ENCODE results near the gene FRMD4B. TPM values are rescaled to one million over a fixed set of nuclear protein-coding genes. Genes with fewer than 3 reads are reported as not detected.

Gene FRMD4B
- total RNA-seq, 1 experiment from 2014 or later: 4.2 TPM

- no peak for DNase-seq (ENCODE audit: low spot score)
These were observed 182.1 kb downstream of the FRMD4B start for GRCh38 chr3:69203631-69204314.

DNA sequence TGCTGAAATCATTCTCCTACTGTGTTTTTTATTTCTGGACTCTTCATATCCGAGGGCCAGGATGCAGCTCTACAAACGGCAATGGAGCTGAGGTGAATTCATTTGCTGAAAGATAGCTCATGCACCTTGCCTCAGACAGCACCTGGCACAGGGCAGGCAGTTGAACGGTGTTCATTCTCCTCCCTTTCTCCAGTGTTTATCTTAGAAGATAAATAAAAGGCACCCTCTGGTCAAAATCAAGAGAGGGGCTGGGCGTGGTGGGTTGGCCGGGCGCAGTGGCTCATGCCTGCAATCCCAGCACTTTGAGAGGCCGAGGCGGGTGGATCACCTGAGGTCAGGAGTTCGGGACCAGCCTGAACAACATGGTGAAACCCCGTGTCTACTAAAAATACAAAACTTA is 184.2 kb downstream of the FRMD4B start:
- no peak for DNase-seq (ENCODE audit: low spot score)

- DNase-seq (ENCODE audit: low spot score): no peak
These were observed 185.4 kb downstream of the FRMD4B start for GRCh38 chr3:69200384-69201068.

DNA sequence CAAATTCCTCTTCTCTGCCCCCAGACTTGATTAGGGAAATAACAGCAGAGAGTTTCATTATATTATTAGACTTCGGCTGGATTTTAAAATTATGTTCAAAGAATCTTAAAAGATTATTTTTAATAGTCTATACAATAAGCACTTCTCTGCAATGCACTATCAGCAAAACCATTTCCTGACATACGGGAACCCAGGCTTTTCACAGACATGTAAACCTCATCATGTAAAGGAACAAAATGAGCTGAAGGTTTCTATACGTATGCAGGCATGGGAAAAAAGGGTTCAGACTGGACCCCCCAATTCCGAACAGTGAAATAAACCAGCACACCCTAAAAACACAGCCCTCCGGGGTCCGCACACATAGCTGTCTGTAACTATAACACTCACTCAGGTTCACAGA is 185.9 kb downstream of the FRMD4B start:
- DNase-seq (ENCODE audit: low spot score): no peak

DNA sequence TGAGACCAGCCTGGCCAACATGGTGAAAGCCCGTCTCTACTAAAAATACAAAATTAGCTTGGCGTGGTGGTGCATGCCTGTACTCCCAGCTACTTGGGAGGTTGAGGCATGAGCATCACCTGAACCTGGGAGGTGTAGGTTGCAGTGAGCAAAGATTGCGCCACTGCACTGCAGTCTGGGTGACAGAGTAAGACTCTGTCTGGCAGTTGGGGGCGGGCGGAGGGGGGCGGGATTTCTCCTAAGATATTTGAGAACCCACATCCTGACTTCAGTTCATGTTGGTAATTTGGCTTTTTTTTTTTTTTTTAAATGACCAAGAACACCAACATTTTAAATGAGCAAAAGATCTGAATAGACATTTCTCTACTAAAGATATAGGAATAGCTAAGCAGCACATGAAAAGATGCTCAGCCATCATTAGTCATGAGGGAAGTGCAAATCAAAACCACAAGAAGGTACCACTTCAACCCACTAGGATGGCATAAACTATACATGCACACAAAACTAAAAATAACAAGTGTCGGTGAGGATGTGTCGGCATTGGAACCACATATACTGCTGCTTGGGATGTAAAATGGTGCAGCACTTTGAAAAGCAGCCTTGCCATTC is 187.9 kb downstream of the FRMD4B start:
- DNase-seq (ENCODE audit: low spot score): no peak

- no peak for DNase-seq (ENCODE audit: low spot score)
These were observed 188.4 kb downstream of the FRMD4B start for GRCh38 chr3:69197455-69197854.

DNA sequence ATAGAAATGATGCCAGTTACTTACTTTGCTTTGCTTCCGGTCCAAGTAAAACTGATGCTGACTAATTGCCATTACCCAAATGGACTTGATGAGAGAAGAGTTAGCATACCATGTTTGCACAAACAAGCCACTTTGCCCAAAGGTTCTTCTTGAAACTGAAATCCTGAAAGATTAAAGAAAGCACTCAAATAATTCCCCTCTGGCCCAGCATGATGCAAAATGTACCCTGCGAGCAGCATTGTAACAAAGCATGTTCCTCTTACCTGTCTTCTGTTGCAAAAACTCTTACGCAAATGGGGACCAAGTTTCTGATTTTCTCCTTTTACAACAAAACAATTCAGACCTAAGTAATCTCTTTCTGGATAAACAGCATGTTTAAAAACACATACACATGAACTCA is 189.0 kb downstream of the FRMD4B start:
- DNase-seq (ENCODE audit: low spot score): no peak

DNA sequence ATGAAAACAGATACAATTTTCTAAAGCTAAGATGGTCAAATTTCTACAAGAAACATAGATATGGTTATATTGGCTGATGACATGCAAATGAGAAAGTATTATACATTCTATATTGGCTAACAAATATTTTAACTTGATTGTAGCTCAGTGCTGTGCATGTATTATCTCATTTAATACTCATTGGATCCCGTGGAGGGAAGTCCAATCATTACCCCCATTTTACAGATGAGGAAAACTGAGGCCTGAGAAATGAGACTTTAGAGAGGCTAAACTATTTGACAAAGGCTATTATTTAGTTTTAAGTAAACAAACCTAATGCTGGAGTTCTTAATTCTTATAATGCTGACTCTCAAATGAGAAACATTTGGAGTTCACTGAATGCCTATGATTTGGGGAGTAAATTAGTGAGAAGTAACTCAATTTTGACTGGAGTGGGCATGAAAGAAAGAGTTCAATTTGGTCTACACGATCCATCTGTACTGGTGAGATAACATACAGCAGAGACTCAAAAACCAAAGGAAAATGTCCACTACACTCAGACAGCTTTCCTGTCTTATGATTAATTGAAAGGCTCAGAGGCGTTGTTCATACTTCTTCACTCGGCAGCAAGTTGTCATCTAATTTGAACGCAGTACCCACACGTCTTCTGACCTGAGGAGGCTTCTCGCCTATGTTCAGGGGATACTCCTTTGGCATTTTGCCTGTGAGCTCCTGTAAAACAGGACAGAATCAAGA is 191.3 kb downstream of the FRMD4B start:
- no peak for DNase-seq (ENCODE audit: low spot score)

GRCh38 chr3:69193749-69194148 is 192.1 kb downstream of the FRMD4B start:
- no peak for DNase-seq (ENCODE audit: low spot score)

GRCh38 chr3:69191516-69191915 is 194.4 kb downstream of the FRMD4B start:
- DNase-seq (ENCODE audit: low spot score): no peak

- no peak for DNase-seq (ENCODE audit: low spot score)
These were observed 196.4 kb downstream of the FRMD4B start for GRCh38 chr3:69189487-69189886.

- no peak for DNase-seq (ENCODE audit: low spot score)
These were observed 199.3 kb downstream of the FRMD4B start for GRCh38 chr3:69186575-69187093.

DNA sequence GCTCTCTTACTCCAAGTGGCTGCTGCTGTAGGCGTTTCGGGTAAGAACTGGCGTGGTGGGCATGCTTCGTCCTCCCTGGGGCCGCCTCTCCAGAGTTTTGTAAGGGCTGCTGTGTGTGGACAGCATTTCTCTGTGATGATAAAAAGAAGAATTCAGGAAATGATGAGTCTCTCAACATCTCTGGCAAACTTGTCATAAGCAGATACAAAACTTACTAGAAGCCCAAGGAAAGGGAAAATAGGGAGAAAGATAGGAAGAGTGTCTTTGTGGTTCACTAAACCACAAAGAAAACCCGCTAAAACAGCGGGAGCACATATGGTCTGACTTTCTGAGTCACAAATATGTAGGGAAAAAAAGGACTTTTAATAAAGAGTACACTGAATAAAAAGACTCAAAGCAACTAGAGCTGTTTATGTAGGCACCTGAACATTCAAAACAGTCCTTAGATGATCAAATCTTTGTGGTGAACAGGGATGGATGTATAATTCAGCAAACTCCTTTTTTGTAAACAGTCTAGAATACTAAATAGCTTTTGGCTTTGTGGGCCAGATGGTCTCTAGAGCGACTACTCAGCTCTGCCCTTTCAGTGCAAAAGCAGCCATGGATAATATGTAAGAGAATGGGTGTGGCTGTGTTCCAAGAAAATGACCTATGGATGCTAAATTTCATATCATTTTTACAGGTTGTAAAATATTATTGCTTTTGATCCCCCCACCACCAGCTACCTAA is 203.1 kb downstream of the FRMD4B start:
- DNase-seq (ENCODE audit: low spot score): peak; percentile 38

- DNase-seq (ENCODE audit: low spot score): no peak
These were observed 204.2 kb downstream of the FRMD4B start for GRCh38 chr3:69181592-69182211.

- DNase-seq (ENCODE audit: low spot score): no peak
These were observed 204.9 kb downstream of the FRMD4B start for GRCh38 chr3:69180869-69181591.

GRCh38 chr3:69179740-69180372 is 206.0 kb downstream of the FRMD4B start:
- DNase-seq (ENCODE audit: low spot score): no peak

DNA sequence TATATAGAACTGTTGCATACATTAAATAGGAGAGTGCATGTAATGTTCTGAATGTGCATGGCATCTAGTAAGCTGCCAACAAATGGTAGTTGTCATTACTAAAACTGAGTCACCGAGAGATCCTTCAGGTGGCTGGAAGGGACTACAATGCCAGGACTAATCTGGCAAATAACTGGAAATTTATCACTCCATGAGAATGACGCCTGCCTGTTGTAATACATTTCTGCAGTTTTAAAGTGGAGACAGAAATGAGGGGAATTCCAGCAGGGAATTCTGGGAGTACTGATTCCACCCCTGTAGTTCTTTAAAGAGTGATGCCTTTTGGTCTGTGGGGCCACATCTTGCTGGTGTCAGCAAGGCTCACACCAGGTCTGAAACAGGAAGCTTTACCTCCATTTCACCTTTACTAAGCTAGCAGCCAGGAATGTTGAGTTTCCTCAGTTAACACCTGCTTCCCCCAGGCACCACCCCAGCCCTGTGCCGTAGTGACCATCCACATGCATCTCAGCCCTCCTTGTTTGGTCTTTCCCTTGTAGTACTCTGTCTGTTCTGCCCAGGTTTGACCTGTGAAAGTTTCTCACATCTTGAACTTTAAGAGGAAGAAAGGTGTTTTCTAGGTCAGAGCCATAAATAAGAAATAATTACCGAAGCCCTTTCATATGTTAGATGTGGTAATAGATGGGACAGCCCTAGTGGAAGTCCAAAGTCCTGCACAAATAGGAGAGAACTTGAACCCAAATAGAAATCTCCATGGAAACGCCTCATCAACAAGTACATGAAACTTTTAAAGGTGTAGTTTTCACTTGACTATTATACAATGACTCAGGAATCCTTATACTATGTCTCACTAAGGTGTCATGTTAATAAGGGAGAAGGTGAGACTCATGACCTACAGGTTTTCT is 206.8 kb downstream of the FRMD4B start:
- no peak for DNase-seq (ENCODE audit: low spot score)

- DNase-seq (ENCODE audit: low spot score): no peak
These were observed 207.8 kb downstream of the FRMD4B start for GRCh38 chr3:69178082-69178481.

All from H4 (cell line).